ENCODE data around the gene DNAI4. TPM values are rescaled to one million over a fixed set of nuclear protein-coding genes. Genes with fewer than 3 reads are reported as not detected.
"Not testable (repeated sequence)": the region's sequence is repeated elsewhere in the genome, so short reads cannot be mapped to it uniquely, and the experiment has no call there.

DNAI4 gene
- total RNA-seq, 1 donor from 2014 or later, result 5.1 TPM

DNA sequence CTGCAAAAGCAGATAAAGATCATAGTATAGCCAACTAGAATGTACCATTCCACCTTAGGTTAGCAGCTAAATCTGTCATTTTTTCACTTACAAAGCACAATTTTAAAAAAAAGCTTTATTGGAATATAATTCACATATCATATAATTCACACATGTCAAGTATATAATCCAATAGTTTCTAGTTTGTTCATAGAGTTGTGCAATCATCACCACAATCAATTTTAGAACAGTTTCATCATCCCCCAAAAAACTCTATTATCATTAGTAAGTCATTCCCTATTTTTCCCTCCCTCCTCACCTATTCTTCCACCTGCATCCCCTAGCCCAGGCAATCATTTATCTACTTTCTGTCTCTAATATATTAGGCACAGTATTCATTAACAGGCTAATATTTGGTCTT is 91.5 kb downstream of the DNAI4 start:
- TF ChIP-seq, protein P1, sequence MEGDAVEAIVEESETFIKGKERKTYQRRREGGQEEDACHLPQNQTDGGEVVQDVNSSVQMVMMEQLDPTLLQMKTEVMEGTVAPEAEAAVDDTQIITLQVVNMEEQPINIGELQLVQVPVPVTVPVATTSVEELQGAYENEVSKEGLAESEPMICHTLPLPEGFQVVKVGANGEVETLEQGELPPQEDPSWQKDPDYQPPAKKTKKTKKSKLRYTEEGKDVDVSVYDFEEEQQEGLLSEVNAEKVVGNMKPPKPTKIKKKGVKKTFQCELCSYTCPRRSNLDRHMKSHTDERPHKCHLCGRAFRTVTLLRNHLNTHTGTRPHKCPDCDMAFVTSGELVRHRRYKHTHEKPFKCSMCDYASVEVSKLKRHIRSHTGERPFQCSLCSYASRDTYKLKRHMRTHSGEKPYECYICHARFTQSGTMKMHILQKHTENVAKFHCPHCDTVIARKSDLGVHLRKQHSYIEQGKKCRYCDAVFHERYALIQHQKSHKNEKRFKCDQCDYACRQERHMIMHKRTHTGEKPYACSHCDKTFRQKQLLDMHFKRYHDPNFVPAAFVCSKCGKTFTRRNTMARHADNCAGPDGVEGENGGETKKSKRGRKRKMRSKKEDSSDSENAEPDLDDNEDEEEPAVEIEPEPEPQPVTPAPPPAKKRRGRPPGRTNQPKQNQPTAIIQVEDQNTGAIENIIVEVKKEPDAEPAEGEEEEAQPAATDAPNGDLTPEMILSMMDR (IDR thresholded peaks at IDR 0.05; ENCODE audit: unreplicated experiment), result no peak
- H3K27ac Mint-ChIP-seq (ENCODE audit: unreplicated experiment), result no peak overlapping the region
- no peaks in the 10 kb centered on the region for H3K36me3 Mint-ChIP-seq (ENCODE audit: low read depth, unreplicated experiment)
- no peaks in the 10 kb centered on the region for H3K27me3 Mint-ChIP-seq (ENCODE audit: unreplicated experiment)
- no peaks in the 10 kb centered on the region for H3K9me3 Mint-ChIP-seq (ENCODE audit: unreplicated experiment)
- no peak for DNase-seq (ENCODE audit: low spot score)
- H3K4me1 Mint-ChIP-seq (ENCODE audit: unreplicated experiment), result no peaks in the 10 kb centered on the region
- no peak overlapping the region for H3K4me3 Mint-ChIP-seq (ENCODE audit: unreplicated experiment)

DNA sequence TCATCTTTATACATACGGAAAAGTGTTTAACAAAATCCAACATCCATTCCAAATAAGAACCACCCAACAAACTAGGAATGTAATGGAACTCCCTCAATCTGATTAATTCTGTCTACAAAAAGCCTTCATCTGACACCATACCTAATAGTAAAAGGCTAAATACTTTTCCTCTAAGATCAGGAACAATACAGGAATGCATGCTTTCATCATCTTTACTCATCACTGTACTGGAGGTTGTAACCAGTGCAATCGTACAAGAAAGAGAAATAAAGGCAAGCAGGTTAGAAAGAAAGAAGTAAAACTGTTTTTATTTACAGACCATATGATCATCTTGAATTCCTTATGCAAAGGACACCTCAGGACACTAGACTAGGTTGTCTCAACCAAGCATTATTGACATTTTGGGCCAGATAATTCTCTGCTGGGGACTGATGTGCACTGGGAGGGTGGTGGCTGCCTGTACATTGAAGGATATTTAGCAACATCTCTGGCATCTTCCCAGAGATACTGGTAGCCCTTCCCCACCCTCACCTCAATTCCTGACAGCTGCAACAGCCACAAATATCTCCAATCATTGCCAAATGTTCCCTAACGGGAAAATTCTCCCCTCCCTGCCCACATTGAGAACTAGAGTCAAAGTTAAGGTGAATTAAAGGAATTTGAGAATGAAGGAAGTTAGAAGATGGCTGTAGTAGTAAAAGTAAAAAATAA is 93.0 kb downstream of the DNAI4 start:
- no peak overlapping the region for H3K4me3 Mint-ChIP-seq (ENCODE audit: unreplicated experiment)
- no peak for DNase-seq (ENCODE audit: low spot score)
- H3K27ac Mint-ChIP-seq (ENCODE audit: unreplicated experiment), result no peak overlapping the region
- no peaks in the 10 kb centered on the region for H3K4me1 Mint-ChIP-seq (ENCODE audit: unreplicated experiment)
- TF ChIP-seq, protein P1 (IDR thresholded peaks at IDR 0.05; ENCODE audit: unreplicated experiment), result no peak
- no peaks in the 10 kb centered on the region for H3K27me3 Mint-ChIP-seq (ENCODE audit: unreplicated experiment)
- H3K36me3 Mint-ChIP-seq (ENCODE audit: low read depth, unreplicated experiment), result no peaks in the 10 kb centered on the region
- H3K9me3 Mint-ChIP-seq (ENCODE audit: unreplicated experiment), result no peaks in the 10 kb centered on the region

DNA sequence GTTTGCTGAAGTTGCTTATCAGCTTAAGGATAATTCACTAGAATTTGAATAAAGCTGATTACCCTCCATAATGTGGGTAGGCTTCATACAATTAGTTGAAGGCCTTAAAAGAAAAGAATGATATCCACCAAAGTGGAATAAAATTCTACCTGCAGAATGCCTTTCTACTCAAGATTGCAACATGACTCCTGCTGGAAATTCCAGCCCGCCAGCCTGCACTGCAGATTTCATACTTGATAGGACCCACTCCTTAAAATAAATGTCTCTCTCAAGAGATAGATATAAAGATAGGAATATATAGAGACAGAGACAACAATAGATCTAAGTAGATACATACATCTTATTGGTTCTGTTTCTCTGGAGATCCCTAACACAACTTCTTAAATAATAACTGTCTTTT is 99.9 kb downstream of the DNAI4 start:
- Mint-ChIP-seq H3K36me3 (ENCODE audit: low read depth, unreplicated experiment) (no peaks in the 10 kb centered on the region), H3K27ac (ENCODE audit: unreplicated experiment) (no peak overlapping the region), H3K27me3 (ENCODE audit: unreplicated experiment) (no peaks in the 10 kb centered on the region), H3K4me1 (ENCODE audit: unreplicated experiment) (no peaks in the 10 kb centered on the region), H3K9me3 (ENCODE audit: unreplicated experiment) (no peaks in the 10 kb centered on the region), H3K4me3 (ENCODE audit: unreplicated experiment) (no peak overlapping the region)
- TF ChIP-seq, protein P1 (IDR thresholded peaks at IDR 0.05; ENCODE audit: unreplicated experiment), result no peak
- DNase-seq (ENCODE audit: low spot score), result no peak

DNA sequence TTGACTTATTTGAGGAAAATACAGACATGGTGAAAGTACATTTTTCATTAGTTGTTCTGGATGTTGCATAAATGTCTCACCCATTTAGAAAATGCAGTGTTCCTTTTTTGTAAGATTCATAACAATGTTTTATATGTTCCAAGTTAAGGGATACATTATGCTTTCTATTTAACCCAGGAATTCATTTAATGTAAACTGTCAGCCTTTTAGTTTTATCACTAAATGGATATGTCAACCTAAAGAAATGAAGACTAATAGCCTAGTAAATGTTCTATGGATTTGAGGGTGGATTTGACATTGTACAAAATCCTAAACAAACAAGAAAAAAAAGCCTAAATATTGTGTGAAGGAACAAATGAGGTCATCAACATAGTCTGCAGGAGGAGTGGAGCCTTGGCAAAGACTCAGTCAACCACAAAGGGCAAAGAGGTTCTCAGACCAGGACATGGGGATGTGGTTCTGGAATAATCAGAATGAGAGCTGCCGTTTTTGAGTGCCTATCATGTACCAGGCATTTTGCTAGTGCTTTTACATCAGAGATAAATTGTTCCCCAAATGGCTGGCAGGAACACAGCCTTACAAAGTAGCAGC is 114.8 kb downstream of the DNAI4 start:
- Mint-ChIP-seq H3K4me3 (ENCODE audit: unreplicated experiment) (no peak overlapping the region), H3K4me1 (ENCODE audit: unreplicated experiment) (no peaks in the 10 kb centered on the region), H3K27ac (ENCODE audit: unreplicated experiment) (no peak overlapping the region), H3K27me3 (ENCODE audit: unreplicated experiment) (no peaks in the 10 kb centered on the region), H3K36me3 (ENCODE audit: low read depth, unreplicated experiment) (no peaks in the 10 kb centered on the region), H3K9me3 (ENCODE audit: unreplicated experiment) (peaks cover 4% of the 10 kb centered on the region)
- no peak for DNase-seq (ENCODE audit: low spot score)
- TF ChIP-seq, protein P1 (IDR thresholded peaks at IDR 0.05; ENCODE audit: unreplicated experiment), result no peak

DNA sequence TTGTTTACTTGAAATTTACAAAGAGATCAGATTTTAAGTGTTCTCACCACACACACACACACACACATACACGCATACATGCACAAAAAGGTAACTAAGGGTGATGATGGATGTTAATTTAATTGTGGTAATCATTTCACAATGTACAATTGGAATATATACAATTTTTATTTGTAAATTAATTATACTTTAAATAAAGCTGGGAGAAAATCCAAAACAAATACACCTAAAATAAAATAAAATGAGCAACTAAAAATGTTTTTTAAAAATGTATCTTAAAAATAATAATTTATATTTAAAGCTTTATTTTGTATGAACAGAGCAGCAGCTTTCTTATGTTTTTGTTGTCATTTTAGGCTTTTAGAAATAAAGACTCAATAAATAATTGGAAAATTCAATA is 115.4 kb downstream of the DNAI4 start:
- Mint-ChIP-seq H3K4me3 (ENCODE audit: unreplicated experiment) (no peak overlapping the region), H3K9me3 (ENCODE audit: unreplicated experiment) (peaks cover 4% of the 10 kb centered on the region), H3K27me3 (ENCODE audit: unreplicated experiment) (no peaks in the 10 kb centered on the region), H3K27ac (ENCODE audit: unreplicated experiment) (no peak overlapping the region), H3K4me1 (ENCODE audit: unreplicated experiment) (no peaks in the 10 kb centered on the region), H3K36me3 (ENCODE audit: low read depth, unreplicated experiment) (no peaks in the 10 kb centered on the region)
- DNase-seq (ENCODE audit: low spot score), result no peak
- TF ChIP-seq, protein P1 (IDR thresholded peaks at IDR 0.05; ENCODE audit: unreplicated experiment), result no peak

DNA sequence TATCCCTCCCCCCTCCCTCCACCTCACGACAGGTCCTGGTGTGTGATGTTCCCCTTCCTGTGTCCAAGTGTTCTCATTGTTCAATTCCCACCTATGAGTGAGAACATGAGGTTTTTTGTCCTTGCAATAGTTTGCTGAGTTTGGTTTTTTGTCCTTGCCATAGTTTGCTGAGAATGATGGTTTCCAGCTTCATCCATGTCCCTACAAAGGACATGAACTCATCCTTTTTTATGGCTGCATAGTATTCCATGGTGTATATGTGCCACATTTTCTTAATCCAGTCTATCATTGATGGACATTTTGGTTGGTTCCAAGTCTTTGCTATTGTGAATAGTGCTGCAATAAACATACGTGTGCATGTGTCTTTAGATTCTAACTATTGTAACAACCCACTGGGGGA is 128.8 kb downstream of the DNAI4 start:
- not testable (repeated sequence) for H3K36me3 Mint-ChIP-seq (ENCODE audit: low read depth, unreplicated experiment); H3K27ac Mint-ChIP-seq (ENCODE audit: unreplicated experiment); H3K4me1 Mint-ChIP-seq (ENCODE audit: unreplicated experiment); H3K27me3 Mint-ChIP-seq (ENCODE audit: unreplicated experiment); H3K4me3 Mint-ChIP-seq (ENCODE audit: unreplicated experiment); H3K9me3 Mint-ChIP-seq (ENCODE audit: unreplicated experiment); DNase-seq (ENCODE audit: low spot score)
